HEK293 (cell line): ENCODE measurements around the gene RAB36.

Experiments
- CTCF ChIA-PET: fragments of 350-600 bp; formaldehyde crosslinking; extraction: SDS; loops from one replicate; lab custom pipeline; 2021; ENCODE audit warnings: antibody characterized with exemption; lab: Yijun Ruan, JAX
- POLR2A ChIA-PET: fragments of 300-600 bp; formaldehyde crosslinking; extraction: SDS; loops from one replicate; lab custom pipeline; 2020; ENCODE audit warnings: antibody characterized with exemption, inconsistent platforms; lab: Yijun Ruan, JAX
- H3K27ac ChIP-seq: fragments of 200-500 bp; sonication (Bioruptor generic); 2 replicates; pipeline ENCODE4 v1.5.1; 2014; ENCODE audit warnings: low read depth, low read length, control low read depth, inconsistent platforms; ENCODE audit errors: extremely low read depth
- H3K36me3 ChIP-seq, 2 experiments: fragments of 200-500 bp in 1 of 2; sonication (Bioruptor generic) in 1 of 2; 1 replicate in 1 of 2; 2 replicates in 1 of 2; pipeline ENCODE4 v1.5.1; 2014 to 2017; ENCODE audit warnings: inconsistent platforms in 2 of 2, low read length in 2 of 2; ENCODE audit not compliant: control insufficient read depth in 2 of 2, insufficient read depth in 1 of 2
- H3K4me1 ChIP-seq: fragments of 200-500 bp; sonication (Bioruptor generic); 2 replicates; pipeline ENCODE4 v1.5.1; 2014; ENCODE audit warnings: mild to moderate bottlenecking, low read length, inconsistent platforms; ENCODE audit not compliant: control insufficient read depth, insufficient read depth
- H3K4me3 ChIP-seq: 2 replicates; pipeline ENCODE4 v1.5.1; 2011; ENCODE audit warnings: low read depth, mild to moderate bottlenecking, control low read depth, low read length, moderate library complexity
- H3K9me3 ChIP-seq: fragments of 200-500 bp; sonication (Bioruptor generic); 2 replicates; pipeline ENCODE4 v1.5.1; 2014; ENCODE audit warnings: low read depth, low read length, inconsistent platforms; ENCODE audit not compliant: control insufficient read depth, insufficient read depth
- CTCF ChIP-seq: fragments of 450-650 bp; formaldehyde crosslinking; IDR thresholded peaks from 2 replicates; pipeline ENCODE4 v1.5.1; 2016; ENCODE audit warnings: missing biosample characterization, missing genetic modification characterization
- OSR2 ChIP-seq: fragments of 450-650 bp; formaldehyde crosslinking; IDR thresholded peaks from 2 replicates; pipeline ENCODE4 v1.5.1; 2016; ENCODE audit warnings: missing biosample characterization, missing genetic modification characterization
- PRDM10 ChIP-seq: fragments of 450-650 bp; formaldehyde crosslinking; IDR thresholded peaks from 2 replicates; pipeline ENCODE4 v1.5.1; 2016; ENCODE audit warnings: missing biosample characterization, missing genetic modification characterization
- SALL2 ChIP-seq: fragments of 450-650 bp; formaldehyde crosslinking; IDR thresholded peaks from 2 replicates; pipeline ENCODE4 v1.5.0; 2017; ENCODE audit warnings: missing biosample characterization, mild to moderate bottlenecking, missing genetic modification characterization, borderline replicate concordance
- ZBTB1 ChIP-seq: fragments of 450-650 bp; formaldehyde crosslinking; IDR thresholded peaks from 2 replicates; pipeline ENCODE4 v1.5.1; 2016; ENCODE audit warnings: missing biosample characterization, missing genetic modification characterization
- ZIC2 ChIP-seq: fragments of 450-650 bp; formaldehyde crosslinking; IDR thresholded peaks from 2 replicates; pipeline ENCODE4 v1.5.1; 2016; ENCODE audit warnings: missing biosample characterization, missing genetic modification characterization
- ZNF157 ChIP-seq: fragments of 450-650 bp; formaldehyde crosslinking; IDR thresholded peaks from 2 replicates; pipeline ENCODE4 v1.5.1; 2016; ENCODE audit warnings: missing biosample characterization, missing genetic modification characterization
- ZNF174 ChIP-seq: fragments of 450-650 bp; formaldehyde crosslinking; IDR thresholded peaks from 2 replicates; pipeline ENCODE4 v1.5.0; 2017; ENCODE audit warnings: missing biosample characterization, mild to moderate bottlenecking, missing genetic modification characterization
- ZNF175 ChIP-seq: fragments of 450-650 bp; formaldehyde crosslinking; IDR thresholded peaks from 2 replicates; pipeline ENCODE4 v1.5.1; 2016; ENCODE audit warnings: missing biosample characterization, missing genetic modification characterization
- ZNF184 ChIP-seq: fragments of 450-650 bp; IDR thresholded peaks from 2 replicates; pipeline ENCODE4 v1.5.1; 2018; ENCODE audit warnings: missing biosample characterization, mild to moderate bottlenecking, missing genetic modification characterization
- ZNF266 ChIP-seq: fragments of 450-650 bp; formaldehyde crosslinking; IDR thresholded peaks from 2 replicates; pipeline ENCODE4 v1.5.1; 2016; ENCODE audit warnings: missing biosample characterization, missing genetic modification characterization, low read depth
- ZNF280C ChIP-seq: fragments of 450-650 bp; formaldehyde crosslinking; IDR thresholded peaks from 2 replicates; pipeline ENCODE4 v1.5.1; 2016; ENCODE audit warnings: missing biosample characterization, missing genetic modification characterization
- ZNF292 ChIP-seq: fragments of 450-650 bp; formaldehyde crosslinking; IDR thresholded peaks from 2 replicates; pipeline ENCODE4 v1.5.1; 2016; ENCODE audit warnings: low read depth, missing biosample characterization, missing genetic modification characterization, borderline replicate concordance
- ZNF37A ChIP-seq: fragments of 450-650 bp; IDR thresholded peaks from 2 replicates; pipeline ENCODE4 v1.5.1; 2018; ENCODE audit warnings: missing biosample characterization, missing genetic modification characterization
- ZNF580 ChIP-seq: fragments of 450-650 bp; formaldehyde crosslinking; IDR thresholded peaks from 2 replicates; pipeline ENCODE4 v1.5.1; 2016; ENCODE audit warnings: missing biosample characterization, missing genetic modification characterization
- ZNF639 ChIP-seq: fragments of 450-650 bp; formaldehyde crosslinking; IDR thresholded peaks from 2 replicates; pipeline ENCODE4 v1.5.1; 2016; ENCODE audit warnings: missing biosample characterization, missing genetic modification characterization
- ZNF692 ChIP-seq: fragments of 450-650 bp; formaldehyde crosslinking; IDR thresholded peaks from 2 replicates; pipeline ENCODE4 v1.5.1; 2016; ENCODE audit warnings: missing biosample characterization, missing genetic modification characterization
- ZSCAN18 ChIP-seq: fragments of 450-650 bp; formaldehyde crosslinking; IDR thresholded peaks from 2 replicates; pipeline ENCODE4 v1.5.1; 2016; ENCODE audit warnings: missing biosample characterization, missing genetic modification characterization
- ZSCAN23 ChIP-seq: fragments of 450-650 bp; formaldehyde crosslinking; IDR thresholded peaks from 2 replicates; pipeline ENCODE4 v1.5.1; 2016; ENCODE audit warnings: missing biosample characterization, missing genetic modification characterization
- ZSCAN4 ChIP-seq: fragments of 450-650 bp; formaldehyde crosslinking; IDR thresholded peaks from 2 replicates; pipeline ENCODE4 v1.5.1; 2017; ENCODE audit warnings: missing biosample characterization, missing genetic modification characterization

Gene RAB36

GRCh38 chr22:23127055-23127756, 18.1 kb upstream of the RAB36 start:
- ChIA-PET CTCF (interaction anchor here (0.6 to 11.3 kb wide), 13 partner anchors 11 to 243 kb away, joined by 3 to 304 read pairs (median 4); no protein-coding TSS in a partner anchor), POLR2A (no interaction called here)
- no peaks in the 10 kb centered on the region for H3K4me1 ChIP-seq
- H3K27ac ChIP-seq, result no peak overlapping the region
- peaks cover 0 to 17% of the 10 kb centered on the region in 2 experiments; a peak in 1 of 3 replicates for H3K36me3 ChIP-seq
- TF ChIP-seq ZNF692 (no peak), ZNF37A (tag by site-specific recombination) (no peak), PRDM10 (no peak), ZSCAN4 (tag by site-specific recombination) (no peak), ZNF157 (tag by site-specific recombination) (no peak), ZNF292 (tag by site-specific recombination) (no peak), ZNF175 (tag by site-specific recombination) (no peak), ZNF266 (tag by site-specific recombination) (no peak), OSR2 (tag by site-specific recombination) (no peak), SALL2 (tag by site-specific recombination) (no peak), ZNF184 (tag by site-specific recombination) (no peak)
- H3K9me3 ChIP-seq, result no peaks in the 10 kb centered on the region
- no peak overlapping the region for H3K4me3 ChIP-seq

GRCh38 chr22:23127788-23128187, 17.5 kb upstream of the RAB36 start:
- Histone ChIP-seq H3K36me3 (peaks cover 0 to 17% of the 10 kb centered on the region in 2 experiments; a peak in 1 of 3 replicates), H3K9me3 (no peaks in the 10 kb centered on the region), H3K4me3 (no peak overlapping the region), H3K27ac (no peak overlapping the region), H3K4me1 (no peaks in the 10 kb centered on the region)
- ChIA-PET CTCF (interaction anchor here (0.7 to 11.3 kb wide), 19 partner anchors 8 to 339 kb away, joined by 3 to 304 read pairs (median 4); no protein-coding TSS in a partner anchor), POLR2A (no interaction called here)
- TF ChIP-seq ZNF580 (tag by site-specific recombination), result no peak
- TF ChIP-seq ZNF280C, result no peak
- TF ChIP-seq ZSCAN23 (tag by site-specific recombination), result no peak
- no peak for TF ChIP-seq ZNF174 (tag by site-specific recombination)
- no peak for TF ChIP-seq ZSCAN18 (tag by site-specific recombination)
- TF ChIP-seq ZBTB1 (tag by site-specific recombination), result no peak
- no peak for TF ChIP-seq CTCF (tag by site-specific recombination)
- no peak for TF ChIP-seq ZNF639 (tag by site-specific recombination)
- TF ChIP-seq ZIC2 (tag by site-specific recombination), result no peak
